GM21576 (cell line): ENCODE measurements around the gene ISOC2.
"Not testable (repeated sequence)": the region's sequence is repeated elsewhere in the genome, so short reads cannot be mapped to it uniquely, and the experiment has no call there.

Experiments
- ATAC-seq: cut with Tn5 transposase; IDR thresholded peaks from one replicate; pipeline ENCODE4 v1.9.1; 2021; ENCODE audit warnings: mild to moderate bottlenecking, moderate library complexity; ENCODE audit not compliant: unreplicated experiment

Gene ISOC2

GRCh38 chr19:55460670-55461258 lies 678 bp downstream of the ISOC2 start:
- no peak for ATAC-seq

- no peak for ATAC-seq
Measured at GRCh38 chr19:55459950-55460657, 1.3 kb downstream of the ISOC2 start.

GRCh38 chr19:55459551-55459949 lies 1.9 kb downstream of the ISOC2 start:
- no peak for ATAC-seq

GRCh38 chr19:55457683-55458457 lies 3.6 kb downstream of the ISOC2 start:
- ATAC-seq, result no peak

GRCh38 chr19:55456347-55456746 lies 5.1 kb downstream of the ISOC2 start:
- ATAC-seq, result no peak

- ATAC-seq, result no peak
Measured at GRCh38 chr19:55455576-55456235, 5.7 kb downstream of the ISOC2 start.

- ATAC-seq, result no peak
Measured at GRCh38 chr19:55454787-55455243, 6.6 kb downstream of the ISOC2 start.

- ATAC-seq, result no peak
Measured at GRCh38 chr19:55453511-55454260, 7.8 kb downstream of the ISOC2 start.

- no peak for ATAC-seq
Measured at GRCh38 chr19:55452749-55453346, 8.6 kb downstream of the ISOC2 start.

- no peak for ATAC-seq
Measured at GRCh38 chr19:55451965-55452748, 9.3 kb downstream of the ISOC2 start.

GRCh38 chr19:55451163-55451964 lies 10.1 kb downstream of the ISOC2 start:
- ATAC-seq, result no peak

GRCh38 chr19:55449469-55449868 lies 12.0 kb downstream of the ISOC2 start:
- no peak for ATAC-seq

GRCh38 chr19:55448175-55448490 lies 13.3 kb downstream of the ISOC2 start:
- not testable (repeated sequence) for ATAC-seq

- no peak for ATAC-seq
Measured at GRCh38 chr19:55447421-55448174, 13.8 kb downstream of the ISOC2 start.

GRCh38 chr19:55446060-55446459 lies 15.4 kb downstream of the ISOC2 start:
- no peak for ATAC-seq

GRCh38 chr19:55444646-55445045 lies 16.8 kb downstream of the ISOC2 start:
- ATAC-seq, result no peak

GRCh38 chr19:55443824-55444480 lies 17.5 kb downstream of the ISOC2 start:
- ATAC-seq, result no peak
